ENCODE data around the gene L2HGDH. TPM values are rescaled to one million over a fixed set of nuclear protein-coding genes. Genes with fewer than 3 reads are reported as not detected.

The L2HGDH gene
- total RNA-seq, 1 experiment from 2014 or later: 27.8 TPM

- Histone ChIP-seq H3K27me3 (ENCODE audit: low read length) (no peaks in the 10 kb centered on the region), H2AFZ (ENCODE audit: low read length) (no peak overlapping the region), H3F3A (ENCODE audit: low read length, unreplicated experiment) (no peaks in the 10 kb centered on the region), H3K4me2 (ENCODE audit: low read length) (no peak overlapping the region), H3K27ac (ENCODE audit: low read length) (no peak overlapping the region), H3K79me2 (ENCODE audit: low read length) (no peaks in the 10 kb centered on the region), H3K9me2 (replicated peaks; ENCODE audit: low read length) (no peaks in the 10 kb centered on the region), H3K36me3 (ENCODE audit: low read depth, low read length) (no peaks in the 10 kb centered on the region), H3K9ac (ENCODE audit: low read length) (no peak overlapping the region), H3K4me3 (ENCODE audit: low read length) (no peak overlapping the region), H4K20me1 (ENCODE audit: low read length) (no peaks in the 10 kb centered on the region), H3K9me3 (ENCODE audit: low read length) (no peaks in the 10 kb centered on the region), H3K4me1 (ENCODE audit: insufficient read depth, low read length) (peaks cover 16% of the 10 kb centered on the region)
- ATAC-seq (no peak), DNase-seq (no peak)
- POLR2A ChIA-PET (ENCODE audit: unreplicated experiment): no interaction called here
- TF ChIP-seq EZH2 (IDR thresholded peaks at IDR 0.05; ENCODE audit: low read length, unreplicated experiment) (no peak), EZH2phosphoT487 (IDR thresholded peaks at IDR 0.05; ENCODE audit: borderline replicate concordance, low read length) (no peak)
- TF ChIP-seq, protein P1, sequence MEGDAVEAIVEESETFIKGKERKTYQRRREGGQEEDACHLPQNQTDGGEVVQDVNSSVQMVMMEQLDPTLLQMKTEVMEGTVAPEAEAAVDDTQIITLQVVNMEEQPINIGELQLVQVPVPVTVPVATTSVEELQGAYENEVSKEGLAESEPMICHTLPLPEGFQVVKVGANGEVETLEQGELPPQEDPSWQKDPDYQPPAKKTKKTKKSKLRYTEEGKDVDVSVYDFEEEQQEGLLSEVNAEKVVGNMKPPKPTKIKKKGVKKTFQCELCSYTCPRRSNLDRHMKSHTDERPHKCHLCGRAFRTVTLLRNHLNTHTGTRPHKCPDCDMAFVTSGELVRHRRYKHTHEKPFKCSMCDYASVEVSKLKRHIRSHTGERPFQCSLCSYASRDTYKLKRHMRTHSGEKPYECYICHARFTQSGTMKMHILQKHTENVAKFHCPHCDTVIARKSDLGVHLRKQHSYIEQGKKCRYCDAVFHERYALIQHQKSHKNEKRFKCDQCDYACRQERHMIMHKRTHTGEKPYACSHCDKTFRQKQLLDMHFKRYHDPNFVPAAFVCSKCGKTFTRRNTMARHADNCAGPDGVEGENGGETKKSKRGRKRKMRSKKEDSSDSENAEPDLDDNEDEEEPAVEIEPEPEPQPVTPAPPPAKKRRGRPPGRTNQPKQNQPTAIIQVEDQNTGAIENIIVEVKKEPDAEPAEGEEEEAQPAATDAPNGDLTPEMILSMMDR (conservative IDR thresholded peaks at IDR 0.05; ENCODE audit: low read depth, low read length): no peak
- BruUV-seq (replicated peaks): no TSS peak
- intact Hi-C loops (cut with micrococcal nuclease): no loop called here
- CTCF ChIA-PET: interaction anchor here (0.6 kb wide), 1 partner anchor 26 kb away, joined by 7 read pairs; the partner anchor contains the start of gene DMAC2L
These were observed 26.6 kb upstream of the L2HGDH start for GRCh38 chr14:50338587-50338986.

GRCh38 chr14:50335989-50336824, 24.2 kb upstream of the L2HGDH start:
- Histone ChIP-seq H3K9me2 (replicated peaks; ENCODE audit: low read length) (no peaks in the 10 kb centered on the region), H3K9ac (ENCODE audit: low read length) (no peak overlapping the region), H3K27ac (ENCODE audit: low read length) (no peak overlapping the region), H3F3A (ENCODE audit: low read length, unreplicated experiment) (no peaks in the 10 kb centered on the region), H4K20me1 (ENCODE audit: low read length) (no peaks in the 10 kb centered on the region), H3K4me2 (ENCODE audit: low read length) (no peak overlapping the region), H3K27me3 (ENCODE audit: low read length) (no peaks in the 10 kb centered on the region), H3K4me3 (ENCODE audit: low read length) (no peak overlapping the region), H3K9me3 (ENCODE audit: low read length) (no peaks in the 10 kb centered on the region), H3K36me3 (ENCODE audit: low read depth, low read length) (no peaks in the 10 kb centered on the region), H2AFZ (ENCODE audit: low read length) (no peak overlapping the region), H3K79me2 (ENCODE audit: low read length) (no peaks in the 10 kb centered on the region), H3K4me1 (ENCODE audit: insufficient read depth, low read length) (peaks cover 12% of the 10 kb centered on the region)
- DNase-seq: no peak
- no peak for TF ChIP-seq EZH2 (IDR thresholded peaks at IDR 0.05; ENCODE audit: low read length, unreplicated experiment)
- TF ChIP-seq EZH2phosphoT487 (IDR thresholded peaks at IDR 0.05; ENCODE audit: borderline replicate concordance, low read length): no peak
- TF ChIP-seq, protein P1 (conservative IDR thresholded peaks at IDR 0.05; ENCODE audit: low read depth, low read length): no peak
- intact Hi-C loops (cut with micrococcal nuclease): no loop called here
- CTCF ChIA-PET: interaction anchor here (1.4 kb wide), 1 partner anchor 15 kb away, joined by 14 read pairs; no protein-coding TSS in a partner anchor
- POLR2A ChIA-PET (ENCODE audit: unreplicated experiment): no interaction called here
- BruUV-seq (replicated peaks): no TSS peak
- ATAC-seq: no peak

- ChIA-PET POLR2A (ENCODE audit: unreplicated experiment) (no interaction called here), CTCF (interaction anchor here (1.4 kb wide), 1 partner anchor 14 kb away, joined by 14 read pairs; no protein-coding TSS in a partner anchor)
- TF ChIP-seq, protein P1 (conservative IDR thresholded peaks at IDR 0.05; ENCODE audit: low read depth, low read length): no peak
- TF ChIP-seq EZH2phosphoT487 (IDR thresholded peaks at IDR 0.05; ENCODE audit: borderline replicate concordance, low read length): no peak
- no peak for TF ChIP-seq EZH2 (IDR thresholded peaks at IDR 0.05; ENCODE audit: low read length, unreplicated experiment)
- Histone ChIP-seq H3K9me2 (replicated peaks; ENCODE audit: low read length) (no peaks in the 10 kb centered on the region), H2AFZ (ENCODE audit: low read length) (no peak overlapping the region), H3K4me1 (ENCODE audit: insufficient read depth, low read length) (peaks cover 12% of the 10 kb centered on the region), H3K4me3 (ENCODE audit: low read length) (no peak overlapping the region), H3K27me3 (ENCODE audit: low read length) (no peaks in the 10 kb centered on the region), H3K4me2 (ENCODE audit: low read length) (no peak overlapping the region), H3F3A (ENCODE audit: low read length, unreplicated experiment) (no peaks in the 10 kb centered on the region), H3K9ac (ENCODE audit: low read length) (no peak overlapping the region), H3K27ac (ENCODE audit: low read length) (no peak overlapping the region), H3K9me3 (ENCODE audit: low read length) (no peaks in the 10 kb centered on the region), H3K79me2 (ENCODE audit: low read length) (no peaks in the 10 kb centered on the region), H3K36me3 (ENCODE audit: low read depth, low read length) (no peaks in the 10 kb centered on the region), H4K20me1 (ENCODE audit: low read length) (no peaks in the 10 kb centered on the region)
- DNase-seq: no peak
- ATAC-seq: no peak; the same call in 1 of the 2 replicates
- intact Hi-C loops (cut with micrococcal nuclease): no loop called here
- BruUV-seq (replicated peaks): no TSS peak
These were observed 23.4 kb upstream of the L2HGDH start for GRCh38 chr14:50335389-50335788.

All from PC-3 (cell line).